Cardiac fibroblast (primary cell): ENCODE measurements around the gene JPH3.

ENCODE experiments used
- DNase-seq, 2 donors: peaks; one replicate each; pipeline versions ENCODE4 v3.0.0 to v3.0.0-alpha.2; 2010; ENCODE audit warnings: low read depth in 2 of 2
- H3K4me3 ChIP-seq, 2 donors: replicated peaks in 1 of 2; 1 replicate in 1 of 2; 2 replicates in 1 of 2; pipeline ENCODE4 v1.5.1; 2011; ENCODE audit warnings: low read depth in 2 of 2, low read length in 2 of 2, mild to moderate bottlenecking in 2 of 2, moderate library complexity in 1 of 2
- TF ChIP-seq, protein P1 (sequence below): IDR thresholded peaks from one replicate; pipeline ENCODE4 v1.5.1; 2011; ENCODE audit warnings: low read depth, mild to moderate bottlenecking, low read length, inconsistent platforms

The JPH3 gene

DNA sequence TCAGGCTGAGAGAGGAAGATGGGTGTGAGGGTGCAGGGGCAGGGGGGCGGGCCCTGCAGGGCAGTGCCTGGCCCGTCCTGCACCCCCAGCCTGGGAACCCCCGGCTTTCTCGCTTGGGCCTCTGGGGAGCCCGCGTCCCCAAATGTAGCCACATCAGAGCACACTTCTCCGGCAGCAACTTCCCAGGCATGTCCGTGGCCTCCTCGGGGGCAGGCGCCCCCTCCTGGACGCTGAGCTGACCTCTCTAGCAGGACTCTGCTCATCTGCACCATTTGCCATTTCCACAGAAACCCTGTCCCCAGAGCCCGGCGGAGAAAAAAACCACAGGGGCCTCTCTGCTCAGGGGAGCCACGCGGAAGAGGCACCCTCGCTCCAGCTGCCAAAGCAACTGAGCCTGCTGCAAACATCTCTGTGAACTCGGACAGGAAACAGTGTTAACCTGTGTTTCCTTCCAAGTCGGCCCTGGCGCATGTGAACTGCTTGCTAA is 100.1 kb downstream of the JPH3 start:
- H3K4me3 ChIP-seq: no peak overlapping the region
- peak; percentile 40 to 52 for DNase-seq
- TF ChIP-seq, protein P1, sequence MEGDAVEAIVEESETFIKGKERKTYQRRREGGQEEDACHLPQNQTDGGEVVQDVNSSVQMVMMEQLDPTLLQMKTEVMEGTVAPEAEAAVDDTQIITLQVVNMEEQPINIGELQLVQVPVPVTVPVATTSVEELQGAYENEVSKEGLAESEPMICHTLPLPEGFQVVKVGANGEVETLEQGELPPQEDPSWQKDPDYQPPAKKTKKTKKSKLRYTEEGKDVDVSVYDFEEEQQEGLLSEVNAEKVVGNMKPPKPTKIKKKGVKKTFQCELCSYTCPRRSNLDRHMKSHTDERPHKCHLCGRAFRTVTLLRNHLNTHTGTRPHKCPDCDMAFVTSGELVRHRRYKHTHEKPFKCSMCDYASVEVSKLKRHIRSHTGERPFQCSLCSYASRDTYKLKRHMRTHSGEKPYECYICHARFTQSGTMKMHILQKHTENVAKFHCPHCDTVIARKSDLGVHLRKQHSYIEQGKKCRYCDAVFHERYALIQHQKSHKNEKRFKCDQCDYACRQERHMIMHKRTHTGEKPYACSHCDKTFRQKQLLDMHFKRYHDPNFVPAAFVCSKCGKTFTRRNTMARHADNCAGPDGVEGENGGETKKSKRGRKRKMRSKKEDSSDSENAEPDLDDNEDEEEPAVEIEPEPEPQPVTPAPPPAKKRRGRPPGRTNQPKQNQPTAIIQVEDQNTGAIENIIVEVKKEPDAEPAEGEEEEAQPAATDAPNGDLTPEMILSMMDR: peak; percentile 73

DNA sequence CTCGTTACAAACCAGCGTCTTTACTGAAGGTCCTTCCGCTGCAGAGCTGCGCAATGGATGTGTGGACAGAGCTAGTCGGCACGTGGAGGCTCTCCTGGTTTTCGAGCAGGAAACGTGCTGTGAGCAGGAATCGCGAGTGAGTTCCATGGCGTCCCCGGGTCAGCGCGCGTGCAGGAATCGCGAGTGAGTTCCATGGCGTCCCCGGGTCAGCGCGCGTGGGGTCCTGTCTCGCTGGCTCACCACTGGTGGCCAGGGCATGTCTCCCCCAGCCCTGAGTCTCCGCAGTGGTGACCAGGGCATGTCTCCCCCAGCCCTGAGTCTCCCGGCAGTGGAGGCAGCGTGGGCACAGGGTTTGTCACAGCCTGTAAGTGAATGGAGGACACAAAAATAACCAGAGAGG is 100.8 kb downstream of the JPH3 start:
- TF ChIP-seq, protein P1: no peak
- H3K4me3 ChIP-seq: no peak overlapping the region
- no peak for DNase-seq

DNA sequence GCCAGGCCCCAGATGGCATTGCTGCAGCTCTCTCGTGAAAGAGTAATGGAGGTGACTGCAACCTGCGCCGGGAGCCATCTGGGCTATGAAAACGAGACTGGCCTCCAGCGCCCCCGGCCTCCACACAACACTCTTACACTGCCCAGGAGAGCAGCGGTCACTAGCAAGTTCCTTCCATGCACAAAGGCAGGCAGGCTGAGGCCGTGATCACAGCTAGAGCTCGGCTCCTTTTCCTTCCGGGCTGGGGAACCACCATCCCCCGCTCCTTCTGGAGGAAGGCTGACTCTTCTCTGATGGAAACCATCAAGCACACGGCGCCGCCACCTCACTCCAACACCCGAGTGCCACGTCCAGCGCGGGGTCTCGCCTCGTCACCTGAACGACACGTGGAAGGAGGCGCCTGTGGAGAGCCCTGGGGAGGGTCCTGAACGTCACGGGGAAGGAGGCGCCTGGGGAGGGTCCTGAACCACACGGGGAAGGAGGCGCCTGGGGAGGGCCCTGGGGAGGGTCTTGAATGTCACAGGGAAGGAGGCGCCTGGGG is 101.6 kb downstream of the JPH3 start:
- H3K4me3 ChIP-seq: no peak overlapping the region
- TF ChIP-seq, protein P1: no peak
- no peak for DNase-seq

DNA sequence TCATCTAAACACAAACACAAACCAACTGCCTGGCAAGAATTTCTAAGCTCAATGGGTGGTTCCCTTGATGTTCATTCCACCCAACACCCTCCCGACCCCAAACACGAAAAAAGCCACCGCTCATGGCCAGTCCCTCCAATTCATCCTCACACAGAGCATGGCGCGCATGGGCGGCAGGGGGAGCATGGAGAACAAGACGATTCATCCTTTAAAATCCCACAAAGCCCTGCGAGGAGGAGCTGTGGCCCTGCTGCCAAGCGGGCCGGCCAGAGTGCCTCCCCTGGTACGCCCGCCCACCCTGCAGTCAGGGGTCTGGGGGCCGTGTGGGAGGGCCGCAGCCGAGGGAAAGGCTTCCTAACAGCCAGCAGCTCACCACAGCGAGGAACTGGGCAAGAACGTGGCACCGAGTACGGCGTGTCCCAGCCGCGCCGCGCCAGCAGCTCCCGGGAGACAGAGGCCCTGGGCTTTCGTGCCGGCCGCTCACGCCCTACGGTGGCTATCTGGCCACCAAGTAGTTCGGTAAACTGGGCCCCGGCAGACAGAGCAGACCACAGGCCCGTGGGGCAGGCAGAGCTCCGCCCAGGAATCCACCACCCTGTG is 102.5 kb downstream of the JPH3 start:
- DNase-seq: no peak
- TF ChIP-seq, protein P1: no peak
- H3K4me3 ChIP-seq: no peak overlapping the region

DNA sequence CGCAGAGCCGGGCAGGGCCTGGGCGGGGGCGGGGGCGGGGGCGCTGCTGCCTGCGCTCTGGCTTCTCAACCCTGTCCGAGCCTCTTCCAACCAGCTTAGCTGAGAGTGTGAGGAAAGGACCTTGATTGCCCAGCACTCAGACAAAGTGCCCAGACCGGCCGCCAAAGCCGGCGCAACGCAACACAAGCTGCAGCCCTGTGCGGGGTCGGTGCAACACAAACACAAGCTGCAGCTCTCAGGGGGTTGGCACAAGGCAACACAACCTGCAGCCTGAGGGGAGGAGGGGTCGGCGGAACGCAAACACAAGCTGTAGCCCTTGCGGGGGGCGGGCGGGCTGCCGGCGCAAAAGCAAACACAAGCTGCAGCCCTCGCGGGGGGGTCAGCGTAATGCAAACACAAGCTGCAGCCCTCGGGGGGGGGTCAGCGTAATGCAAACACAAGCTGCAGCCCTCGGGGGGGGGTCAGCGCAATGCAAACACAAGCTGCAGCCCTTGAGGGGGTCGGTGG is 103.5 kb downstream of the JPH3 start:
- H3K4me3 ChIP-seq: no peak overlapping the region
- TF ChIP-seq, protein P1: no peak
- no peak for DNase-seq

DNA sequence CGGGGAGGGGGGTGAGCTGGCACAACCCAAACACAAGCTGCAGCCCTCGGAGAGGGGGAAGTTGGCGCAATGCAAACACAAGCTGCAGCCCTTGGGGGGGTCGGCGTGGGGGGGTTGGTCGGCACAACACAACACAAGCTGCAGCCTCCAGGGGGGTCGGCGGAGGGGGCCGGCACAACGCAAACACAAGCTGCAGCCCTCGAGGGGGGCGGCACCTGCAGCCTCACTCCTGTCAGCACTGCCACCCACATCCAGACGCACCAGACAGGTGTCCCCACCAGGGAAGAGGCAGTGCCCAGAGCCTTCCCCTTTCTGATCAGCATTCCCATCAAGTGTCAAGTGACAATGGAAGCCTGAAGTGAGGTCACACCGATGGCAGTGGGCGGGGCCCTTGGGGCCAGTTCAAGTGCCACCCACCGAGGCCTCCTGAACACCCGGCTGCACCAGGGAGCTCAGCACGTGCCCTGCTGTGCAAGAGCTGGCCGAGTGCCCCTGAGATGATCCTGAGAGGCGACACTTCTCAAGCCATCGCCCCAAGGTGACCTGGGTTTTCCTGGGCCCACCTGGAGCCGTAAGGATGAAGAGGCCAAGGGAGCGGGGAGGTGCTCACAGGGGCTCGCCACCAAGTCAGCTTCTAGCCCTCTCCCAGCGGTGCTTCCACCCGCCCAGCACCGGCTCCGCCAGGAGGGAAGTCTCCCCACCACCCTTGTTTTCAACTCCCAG is 104.1 kb downstream of the JPH3 start:
- H3K4me3 ChIP-seq: no peak overlapping the region
- no peak for DNase-seq
- TF ChIP-seq, protein P1: no peak
